CD4-positive, CD25-positive, alpha-beta regulatory T cell (primary cell): ENCODE results near the gene MAT1A. TPM values are rescaled to one million over a fixed set of nuclear protein-coding genes. Genes with fewer than 3 reads are reported as not detected.
"Not testable (repeated sequence)": the region's sequence is repeated elsewhere in the genome, so short reads cannot be mapped to it uniquely, and the experiment has no call there.

Experiments
- ATAC-seq, 2 donors: fragments of 150-1000 bp; cut with Tn5 transposase; one replicate each; pipeline ENCODE4 v1.10.0; 2021; ENCODE audit warnings: low read depth in 2 of 2, moderate number of reproducible peaks in 2 of 2, moderate library complexity in 1 of 2
- DNase-seq, 3 donors: peaks; one replicate each; pipeline versions ENCODE4 v3.0.0 to v3.0.0-alpha.2; 2012 to 2022; ENCODE audit warnings: mixed read lengths in 1 of 3
- H3K27ac ChIP-seq: one replicate; pipeline ENCODE4 v1.7.0; 2013; ENCODE audit warnings: mild to moderate bottlenecking, low read length; ENCODE audit not compliant: insufficient read depth, poor library complexity, severe bottlenecking
- H3K27me3 ChIP-seq: one replicate; pipeline ENCODE4 v1.7.0; 2013; ENCODE audit warnings: low read length; ENCODE audit not compliant: control insufficient read depth, insufficient read depth
- H3K36me3 ChIP-seq: one replicate; pipeline ENCODE4 v1.7.0; 2013; ENCODE audit warnings: mild to moderate bottlenecking, low read length, moderate library complexity; ENCODE audit not compliant: control insufficient read depth, insufficient read depth
- H3K4me1 ChIP-seq: 2 replicates; pipeline ENCODE4 v1.7.0; 2013; ENCODE audit warnings: mild to moderate bottlenecking, low read length; ENCODE audit not compliant: insufficient read depth, control insufficient read depth, poor library complexity, severe bottlenecking
- H3K4me3 ChIP-seq: one replicate; pipeline ENCODE4 v1.7.0; 2013; ENCODE audit warnings: low read depth, mild to moderate bottlenecking, low read length, moderate library complexity
- H3K9me3 ChIP-seq, 2 experiments: 1 replicate in 1 of 2; 2 replicates in 1 of 2; pipeline ENCODE4 v1.7.0; 2013; ENCODE audit warnings: low read length in 2 of 2, mild to moderate bottlenecking in 1 of 2, moderate library complexity in 1 of 2; ENCODE audit not compliant: control insufficient read depth in 2 of 2
- H3K27ac Mint-ChIP-seq, 3 donors: one replicate each; pipeline ENCODE4 v1.8.0; 2020 to 2022; ENCODE audit warnings: mild to moderate bottlenecking in 3 of 3, mixed read lengths in 3 of 3, moderate library complexity in 2 of 3
- H3K27me3 Mint-ChIP-seq: one replicate; pipeline ENCODE4 v1.8.0; 2022; ENCODE audit warnings: mild to moderate bottlenecking, mixed read lengths
- H3K36me3 Mint-ChIP-seq: one replicate; pipeline ENCODE4 v1.8.0; 2020; ENCODE audit warnings: mixed read lengths
- H3K4me1 Mint-ChIP-seq, 4 donors: one replicate each; pipeline ENCODE4 v1.8.0; 2020 to 2022; ENCODE audit warnings: mixed read lengths in 4 of 4, mild to moderate bottlenecking in 1 of 4
- H3K4me3 Mint-ChIP-seq, 4 donors: one replicate each; pipeline ENCODE4 v1.8.0; 2020 to 2022; ENCODE audit warnings: mild to moderate bottlenecking in 4 of 4, mixed read lengths in 4 of 4, moderate library complexity in 3 of 4
- H3K9me3 Mint-ChIP-seq, 7 donors: one replicate each; pipeline ENCODE4 v1.8.0; 2020 to 2022; ENCODE audit warnings: mixed read lengths in 7 of 7, mild to moderate bottlenecking in 3 of 7, moderate library complexity in 2 of 7
- polyA plus RNA-seq, 4 donors: library from polyadenylated mRNA; unstranded; fragments of 300-500 nt; fragmentation: Illumina TruSeq; gene quantifications; one replicate each; pipeline ENCODE4 v1.2.3, GENCODE V29; 2021
- total RNA-seq: library from RNA; stranded (reverse); gene quantifications from one replicate; pipeline ENCODE4 v1.2.3, GENCODE V29; 2022

Gene MAT1A
- total and polyA plus RNA-seq, 5 donors from 2014 or later: not detected

DNA sequence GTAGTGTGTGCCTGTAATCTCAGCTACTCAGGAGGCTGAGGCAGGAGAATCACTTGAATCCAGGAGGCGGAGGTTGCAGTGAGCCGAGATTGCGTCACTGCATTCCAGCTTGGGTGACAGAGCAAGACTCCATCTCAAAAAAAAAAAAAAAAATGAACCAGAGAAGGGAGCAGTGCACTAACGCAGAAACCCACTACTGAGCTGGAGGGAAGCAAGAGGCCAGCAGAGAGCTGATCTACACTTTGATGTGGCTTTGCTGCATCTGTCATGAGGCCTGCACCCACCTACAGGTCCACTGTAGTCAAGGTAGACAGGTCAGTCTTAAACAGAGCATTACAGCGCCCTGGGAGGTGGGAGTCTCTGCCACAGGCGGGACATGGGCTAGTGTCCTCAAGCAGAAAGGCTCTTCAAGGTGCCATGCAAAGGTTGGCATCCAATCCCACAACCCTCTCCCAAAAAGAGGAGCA lies 30.0 kb downstream of the MAT1A start:
- Mint-ChIP-seq H3K4me1 (no peaks in the 10 kb centered on the region), H3K27ac (no peak overlapping the region), H3K36me3 (no peaks in the 10 kb centered on the region), H3K9me3 (peaks cover 0 to 2% (median 0%) of the 10 kb centered on the region in 7 donors), H3K4me3 (no peak overlapping the region), H3K27me3 (peaks cover 18% of the 10 kb centered on the region)
- no peaks in the 10 kb centered on the region for H3K27me3 ChIP-seq
- H3K4me1 ChIP-seq: no peaks in the 10 kb centered on the region
- no peaks in the 10 kb centered on the region for H3K9me3 ChIP-seq
- H3K27ac ChIP-seq: no peak overlapping the region
- DNase-seq (no peak), ATAC-seq (no peak)
- no peaks in the 10 kb centered on the region for H3K36me3 ChIP-seq
- H3K4me3 ChIP-seq: no peak overlapping the region

DNA sequence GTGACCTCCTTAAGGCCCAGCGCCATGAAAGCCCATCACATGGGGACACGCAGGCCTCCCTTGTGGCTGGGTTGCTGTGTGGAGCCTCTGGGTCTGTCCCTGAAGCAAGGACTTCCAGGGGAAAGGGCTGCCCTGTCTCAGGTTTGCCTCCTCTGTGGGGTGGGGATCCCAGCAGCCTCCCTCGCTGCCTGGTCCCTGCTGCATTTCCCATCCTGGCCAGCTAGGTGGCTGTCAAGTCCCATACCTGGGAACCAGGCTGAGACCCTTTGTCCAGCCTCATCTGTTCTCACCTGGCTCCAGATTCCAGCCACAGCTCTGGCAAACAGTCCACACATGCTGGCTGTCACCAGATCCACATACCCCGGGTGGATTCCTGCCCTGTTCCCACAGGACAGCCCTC lies 32.7 kb downstream of the MAT1A start:
- H3K27me3 Mint-ChIP-seq: peaks cover 13% of the 10 kb centered on the region
- H3K27ac ChIP-seq, H3K27me3 ChIP-seq, H3K4me3 ChIP-seq, H3K9me3 ChIP-seq, H3K9me3 Mint-ChIP-seq, H3K4me3 Mint-ChIP-seq, H3K27ac Mint-ChIP-seq, H3K4me1 ChIP-seq, H3K36me3 Mint-ChIP-seq, DNase-seq, H3K36me3 ChIP-seq: not testable (repeated sequence)
- ATAC-seq: peak in 1 of 2 donors; percentile 17
- peaks cover 0 to 12% (median 8%) of the 10 kb centered on the region in 4 donors for H3K4me1 Mint-ChIP-seq

DNA sequence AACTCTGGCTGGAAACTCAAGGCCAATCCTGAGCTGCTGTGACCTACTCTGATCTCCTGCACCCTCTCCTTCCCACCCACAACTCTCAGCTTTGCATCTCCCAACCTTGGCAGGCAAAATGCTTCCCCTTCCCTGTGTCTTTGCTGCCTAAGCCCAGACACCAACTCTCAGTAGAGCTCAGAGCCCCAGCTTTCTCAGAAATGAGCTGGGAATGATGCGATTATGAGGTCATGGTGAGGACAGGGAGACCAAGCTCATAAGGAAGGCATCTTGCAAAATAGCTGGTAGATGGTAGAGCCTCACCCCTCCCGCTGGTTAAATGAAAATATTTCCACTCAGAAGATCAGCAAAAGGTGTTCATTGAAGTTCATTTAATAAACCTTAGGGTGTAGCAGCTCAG lies 34.7 kb downstream of the MAT1A start:
- DNase-seq, H3K9me3 Mint-ChIP-seq, H3K4me1 ChIP-seq, ATAC-seq, H3K36me3 ChIP-seq, H3K4me3 Mint-ChIP-seq, H3K27me3 ChIP-seq, H3K27ac Mint-ChIP-seq, H3K27ac ChIP-seq, H3K36me3 Mint-ChIP-seq, H3K9me3 ChIP-seq, H3K4me3 ChIP-seq: not testable (repeated sequence)
- peaks cover 0 to 12% (median 8%) of the 10 kb centered on the region in 4 donors for H3K4me1 Mint-ChIP-seq
- peaks cover 13% of the 10 kb centered on the region for H3K27me3 Mint-ChIP-seq

DNA sequence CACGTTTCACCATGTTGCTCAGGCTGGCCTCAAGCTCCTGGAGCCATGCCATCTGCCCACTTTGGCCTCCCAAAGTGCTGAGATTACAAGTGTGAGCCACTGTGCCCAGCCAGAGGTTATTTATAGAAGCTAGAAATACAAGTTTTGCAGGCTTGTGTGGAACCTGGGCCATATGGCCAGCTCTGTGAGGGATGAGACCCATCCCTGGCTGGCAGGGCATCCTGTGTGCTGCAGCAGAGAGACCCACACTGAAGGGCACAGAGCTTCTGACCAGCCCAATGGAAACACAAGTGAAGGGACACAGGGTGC lies 35.5 kb downstream of the MAT1A start:
- Mint-ChIP-seq H3K27me3 (peaks cover 13% of the 10 kb centered on the region), H3K4me1 (peaks cover 0 to 12% (median 8%) of the 10 kb centered on the region in 4 donors)
- H3K9me3 ChIP-seq, H3K4me3 ChIP-seq, H3K9me3 Mint-ChIP-seq, H3K27me3 ChIP-seq, H3K27ac ChIP-seq, H3K4me3 Mint-ChIP-seq, ATAC-seq, H3K36me3 Mint-ChIP-seq, H3K27ac Mint-ChIP-seq, H3K36me3 ChIP-seq, H3K4me1 ChIP-seq, DNase-seq: not testable (repeated sequence)

DNA sequence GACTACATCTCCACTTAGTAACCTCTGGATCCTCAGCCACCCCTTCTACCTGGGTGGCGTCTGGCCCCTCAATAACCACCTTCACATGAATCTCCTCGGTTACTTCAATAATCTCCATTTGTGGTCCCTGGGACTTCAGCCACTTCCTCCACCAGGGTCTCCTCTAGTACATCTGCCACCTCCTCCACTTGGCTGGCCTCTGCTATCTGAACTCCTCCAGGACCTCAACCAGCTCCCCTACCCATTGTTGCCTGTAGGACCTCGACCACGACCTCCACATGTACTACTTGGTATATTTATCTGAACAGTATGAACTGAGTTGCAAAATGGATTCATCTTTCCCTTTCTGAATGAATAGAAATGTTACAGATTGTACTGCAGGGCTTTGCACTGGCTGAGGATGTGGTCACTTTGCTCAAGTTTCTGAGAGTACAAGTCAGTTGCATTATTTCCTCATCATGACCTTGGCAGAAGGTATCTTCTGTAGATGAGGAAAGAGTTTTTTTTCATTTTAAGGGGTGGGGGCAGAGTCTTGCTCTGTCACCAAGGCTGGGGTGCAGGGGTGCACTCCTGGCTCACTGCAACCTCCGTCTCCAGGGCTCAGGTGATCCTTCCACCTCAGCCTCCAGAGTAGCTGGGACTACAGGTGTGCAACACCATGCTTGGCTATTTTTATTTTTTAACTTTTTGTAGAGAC lies 36.0 kb downstream of the MAT1A start:
- H3K27ac Mint-ChIP-seq: peak overlapping the region in 1 of 3 donors; percentile 2
- H3K9me3 Mint-ChIP-seq: peaks cover 0 to 2% (median 0%) of the 10 kb centered on the region in 7 donors
- ATAC-seq (peak; percentile 35 to 39), DNase-seq (peak in 2 of 3 donors; percentile 17 to 40)
- Histone ChIP-seq H3K36me3 (no peaks in the 10 kb centered on the region), H3K4me3 (no peak overlapping the region), H3K27me3 (no peaks in the 10 kb centered on the region), H3K4me1 (peaks cover 10% of the 10 kb centered on the region), H3K27ac (no peak overlapping the region), H3K9me3 (no peaks in the 10 kb centered on the region)
- H3K36me3 Mint-ChIP-seq: no peaks in the 10 kb centered on the region
- H3K4me3 Mint-ChIP-seq: peak overlapping the region in 3 of 4 donors; percentile 19 to 59 (median 33)
- H3K27me3 Mint-ChIP-seq: peaks cover 13% of the 10 kb centered on the region
- H3K4me1 Mint-ChIP-seq: peaks cover 0 to 12% (median 8%) of the 10 kb centered on the region in 4 donors

DNA sequence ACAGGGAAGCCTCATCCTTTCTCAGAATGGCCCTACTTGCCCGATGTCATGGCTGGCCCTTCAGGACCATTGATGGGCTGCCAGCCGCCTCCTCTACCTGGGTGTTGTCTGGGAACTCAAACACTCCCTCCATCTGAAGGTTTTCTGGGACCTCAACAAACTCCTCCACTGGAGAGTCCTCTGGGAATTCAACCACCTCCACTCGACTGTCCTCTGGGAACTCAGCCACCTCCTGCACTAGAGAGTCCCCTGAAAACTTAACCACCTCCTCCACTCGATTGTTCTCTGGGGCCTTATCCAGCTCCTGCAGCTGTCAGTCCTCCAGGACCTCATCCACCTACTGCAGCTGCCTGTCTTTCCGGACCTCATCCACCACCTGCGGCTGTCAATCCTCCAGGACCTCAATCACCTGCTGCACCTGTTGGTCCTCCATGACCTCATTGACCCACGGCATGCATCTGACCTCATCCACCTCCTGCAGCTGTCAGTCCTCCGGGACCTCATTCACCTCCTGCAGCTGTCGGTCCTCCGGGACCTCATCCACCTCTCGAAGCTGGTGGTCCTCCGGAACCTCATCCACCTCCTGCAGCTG lies 37.1 kb downstream of the MAT1A start:
- Mint-ChIP-seq H3K27ac (peak overlapping the region in 2 of 3 donors; percentile 59 to 87), H3K9me3 (peaks cover 0 to 2% (median 0%) of the 10 kb centered on the region in 7 donors), H3K27me3 (peaks cover 6% of the 10 kb centered on the region), H3K4me3 (no peak overlapping the region), H3K4me1 (peaks cover 0 to 12% (median 8%) of the 10 kb centered on the region in 4 donors), H3K36me3 (no peaks in the 10 kb centered on the region)
- ATAC-seq (no peak), DNase-seq (no peak)
- Histone ChIP-seq H3K4me1 (peaks cover 10% of the 10 kb centered on the region), H3K4me3 (no peak overlapping the region), H3K27ac (no peak overlapping the region), H3K27me3 (no peaks in the 10 kb centered on the region), H3K36me3 (no peaks in the 10 kb centered on the region), H3K9me3 (no peaks in the 10 kb centered on the region)

DNA sequence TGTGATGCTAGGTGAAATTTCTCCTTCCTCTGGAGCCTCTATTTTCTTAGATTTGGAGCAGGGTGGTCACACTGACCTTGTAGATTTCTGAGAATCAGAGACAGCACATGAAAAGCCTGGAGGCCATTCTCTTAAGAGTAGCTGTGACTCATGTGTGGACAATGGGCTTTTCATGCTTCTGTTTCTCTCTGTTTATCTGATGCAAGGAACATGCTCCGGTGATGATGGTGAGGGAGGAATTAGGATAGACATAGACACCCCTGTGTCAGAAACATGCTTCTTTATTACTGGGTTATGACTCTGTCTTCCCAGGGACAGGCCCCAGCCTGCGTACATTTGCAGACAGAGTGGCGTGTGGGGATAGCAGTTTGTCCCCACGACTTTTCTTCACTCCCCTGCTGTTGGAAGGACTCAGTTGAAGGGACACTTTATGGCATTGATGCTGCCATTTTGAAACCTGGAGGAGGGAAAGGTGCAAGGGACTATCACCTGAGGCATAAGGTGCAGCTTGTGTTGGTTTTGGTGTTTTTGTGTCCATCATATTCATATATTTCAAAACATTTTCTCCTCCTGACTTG lies 37.7 kb downstream of the MAT1A start:
- Mint-ChIP-seq H3K27ac (peak overlapping the region in 1 of 3 donors; percentile 59), H3K4me1 (peaks cover 0 to 12% (median 8%) of the 10 kb centered on the region in 4 donors)
- not testable (repeated sequence) for DNase-seq, H3K27me3 ChIP-seq, H3K4me3 Mint-ChIP-seq, H3K9me3 Mint-ChIP-seq, H3K27me3 Mint-ChIP-seq, ATAC-seq, H3K36me3 Mint-ChIP-seq, H3K4me3 ChIP-seq, H3K4me1 ChIP-seq, H3K9me3 ChIP-seq, H3K27ac ChIP-seq, H3K36me3 ChIP-seq
